ENCODE results near the gene RSPO4.
"Not testable (repeated sequence)": the region's sequence is repeated elsewhere in the genome, so short reads cannot be mapped to it uniquely, and the experiment has no call there.

RSPO4 gene

DNA sequence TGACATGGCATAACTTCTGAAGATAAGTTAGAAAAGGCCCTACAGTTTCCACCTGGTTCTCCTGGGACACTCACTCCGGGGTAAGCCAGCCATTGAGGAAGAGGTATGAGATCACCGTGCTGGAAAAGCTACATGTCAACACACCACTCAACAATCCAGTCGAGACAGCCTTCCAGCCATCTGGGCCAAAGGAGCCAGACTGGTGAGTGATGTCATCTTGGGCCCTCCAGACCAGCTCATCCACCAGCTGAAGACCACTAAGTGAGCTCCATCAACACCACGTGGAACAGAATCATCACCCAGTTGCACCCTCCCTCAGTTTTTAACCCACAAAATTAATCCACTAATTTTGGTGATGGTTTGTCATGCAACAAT, 32.3 kb upstream of the RSPO4 start:
- TF ChIP-seq, protein P1, sequence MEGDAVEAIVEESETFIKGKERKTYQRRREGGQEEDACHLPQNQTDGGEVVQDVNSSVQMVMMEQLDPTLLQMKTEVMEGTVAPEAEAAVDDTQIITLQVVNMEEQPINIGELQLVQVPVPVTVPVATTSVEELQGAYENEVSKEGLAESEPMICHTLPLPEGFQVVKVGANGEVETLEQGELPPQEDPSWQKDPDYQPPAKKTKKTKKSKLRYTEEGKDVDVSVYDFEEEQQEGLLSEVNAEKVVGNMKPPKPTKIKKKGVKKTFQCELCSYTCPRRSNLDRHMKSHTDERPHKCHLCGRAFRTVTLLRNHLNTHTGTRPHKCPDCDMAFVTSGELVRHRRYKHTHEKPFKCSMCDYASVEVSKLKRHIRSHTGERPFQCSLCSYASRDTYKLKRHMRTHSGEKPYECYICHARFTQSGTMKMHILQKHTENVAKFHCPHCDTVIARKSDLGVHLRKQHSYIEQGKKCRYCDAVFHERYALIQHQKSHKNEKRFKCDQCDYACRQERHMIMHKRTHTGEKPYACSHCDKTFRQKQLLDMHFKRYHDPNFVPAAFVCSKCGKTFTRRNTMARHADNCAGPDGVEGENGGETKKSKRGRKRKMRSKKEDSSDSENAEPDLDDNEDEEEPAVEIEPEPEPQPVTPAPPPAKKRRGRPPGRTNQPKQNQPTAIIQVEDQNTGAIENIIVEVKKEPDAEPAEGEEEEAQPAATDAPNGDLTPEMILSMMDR (IDR thresholded peaks at IDR 0.05): no peak
- TF ChIP-seq ZFX (IDR thresholded peaks at IDR 0.05; ENCODE audit: borderline replicate concordance): no peak
- H3K27ac ChIP-seq: no peak overlapping the region

DNA sequence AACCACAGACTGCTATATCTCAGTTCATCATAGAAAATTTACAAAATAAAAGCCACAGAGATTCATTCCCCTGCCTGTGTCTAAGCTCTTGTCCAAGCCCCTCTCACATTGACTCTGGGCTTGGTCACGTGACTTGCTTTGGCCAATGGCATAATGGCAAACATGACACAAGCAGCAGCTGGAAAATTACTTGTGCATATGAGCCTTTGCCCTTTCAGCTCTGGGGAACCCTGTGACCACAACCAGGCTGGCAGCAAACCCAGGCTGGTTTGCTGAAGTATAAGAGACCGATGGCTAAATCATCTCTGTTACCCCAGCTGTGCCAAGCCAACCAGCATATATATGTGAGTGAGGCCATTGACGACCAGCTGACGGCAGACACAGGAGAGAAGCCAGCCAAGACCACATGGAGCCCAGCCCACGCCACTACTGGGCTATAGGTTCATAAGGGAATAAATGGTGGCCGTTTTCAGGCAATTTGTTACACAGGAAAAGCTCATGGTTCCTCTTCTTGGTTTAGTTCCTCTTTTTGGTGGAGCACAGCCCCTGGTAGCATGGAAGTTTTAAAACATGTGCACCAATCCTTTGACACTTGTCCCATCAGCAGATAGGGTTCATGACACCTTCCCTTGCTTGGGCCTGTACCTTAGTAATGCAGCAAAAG, 31.8 kb upstream of the RSPO4 start:
- H3K27ac ChIP-seq: no peak overlapping the region

DNA sequence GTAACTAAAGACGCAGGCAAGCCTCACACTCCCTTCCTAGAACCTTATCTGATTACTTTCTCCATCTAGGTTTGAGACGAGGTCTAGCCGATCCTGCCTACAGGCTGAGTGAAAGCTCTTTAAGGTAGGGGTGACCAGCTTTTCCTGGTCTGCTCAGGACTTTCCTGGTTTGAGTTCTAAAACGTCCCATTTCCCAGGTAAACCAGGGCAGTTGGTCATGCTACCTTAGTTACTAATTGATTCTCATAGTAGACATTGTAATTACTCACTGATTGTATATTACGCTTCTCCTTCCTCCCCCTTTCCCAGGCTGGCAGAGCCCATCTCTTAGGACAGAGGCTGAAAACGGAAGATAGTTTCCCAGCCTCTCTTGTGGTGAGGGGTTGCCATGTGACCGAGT, 27.9 kb upstream of the RSPO4 start:
- TF ChIP-seq ZFX (IDR thresholded peaks at IDR 0.05; ENCODE audit: borderline replicate concordance): no peak
- TF ChIP-seq, protein P1 (IDR thresholded peaks at IDR 0.05): no peak
- H3K27ac ChIP-seq: no peak overlapping the region

More for the DNA sequence above, 31.8 kb upstream of the RSPO4 start:
- TF ChIP-seq ZFX (IDR thresholded peaks at IDR 0.05; ENCODE audit: borderline replicate concordance): no peak
- TF ChIP-seq, protein P1 (IDR thresholded peaks at IDR 0.05): no peak

DNA sequence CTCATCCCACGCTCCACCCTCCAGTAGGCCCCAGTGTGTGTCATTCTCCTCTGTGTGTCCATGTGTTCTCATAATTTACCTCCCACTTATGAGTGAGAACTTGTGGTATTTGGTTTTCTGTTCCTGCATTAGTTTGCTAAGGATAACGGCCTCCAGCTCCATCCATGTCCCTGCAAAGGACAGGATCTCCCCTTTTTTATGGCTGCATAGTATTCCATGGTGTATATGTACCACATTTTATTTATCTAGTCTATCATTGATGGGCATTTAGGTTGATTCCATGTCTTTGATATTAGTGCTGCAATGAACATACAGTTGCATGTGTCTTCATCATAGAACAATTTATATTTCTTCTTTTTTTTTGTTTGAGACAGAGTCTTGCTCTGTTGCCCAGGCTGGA, 24.1 kb upstream of the RSPO4 start:
- not testable (repeated sequence) for H3K27ac ChIP-seq

DNA sequence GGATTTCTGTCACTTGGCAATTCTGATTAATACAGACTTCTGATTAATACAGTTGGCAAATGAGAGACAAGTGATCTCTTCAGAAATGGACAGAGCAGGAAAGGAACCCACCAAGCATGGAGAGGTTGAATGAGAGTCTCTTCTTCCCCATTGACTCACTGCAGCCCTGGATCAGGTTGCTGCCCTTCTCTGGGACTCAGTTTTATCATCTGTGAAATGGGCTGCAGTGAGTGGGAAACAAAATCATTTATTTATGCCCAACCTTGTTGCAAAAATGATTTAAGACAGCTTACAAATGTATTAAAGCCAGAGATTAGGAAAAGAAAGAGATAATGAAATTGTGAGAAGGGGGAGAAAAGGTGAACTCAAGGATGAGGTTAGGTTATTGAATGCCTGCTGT, 20.8 kb upstream of the RSPO4 start:
- TF ChIP-seq, protein P1 (IDR thresholded peaks at IDR 0.05): no peak
- TF ChIP-seq ZFX (IDR thresholded peaks at IDR 0.05; ENCODE audit: borderline replicate concordance): no peak

DNA sequence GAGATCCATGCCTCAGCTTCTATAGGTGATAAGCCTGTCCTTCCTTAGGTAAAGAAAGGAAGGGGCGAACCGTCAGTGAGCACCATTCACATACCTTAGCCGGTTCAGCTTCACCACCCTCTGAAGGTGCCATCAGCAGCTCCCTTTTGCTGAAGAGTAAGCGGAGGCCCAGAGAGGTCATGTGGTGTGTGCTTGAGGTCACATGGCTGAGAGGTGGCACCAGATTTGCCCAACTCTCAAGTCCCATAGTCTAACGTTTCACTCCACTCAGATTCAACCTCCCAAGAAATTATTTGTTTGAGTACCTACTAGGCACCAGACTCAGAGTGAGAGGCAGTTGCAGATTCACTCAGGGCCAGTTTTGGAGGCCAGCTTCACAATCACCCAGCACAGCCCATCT, 18.5 kb upstream of the RSPO4 start:
- TF ChIP-seq, protein P1 (IDR thresholded peaks at IDR 0.05): no peak
- TF ChIP-seq ZFX (IDR thresholded peaks at IDR 0.05; ENCODE audit: borderline replicate concordance): no peak
- H3K27ac ChIP-seq: no peak overlapping the region

More for the DNA sequence above, 20.8 kb upstream of the RSPO4 start:
- H3K27ac ChIP-seq: no peak overlapping the region

DNA sequence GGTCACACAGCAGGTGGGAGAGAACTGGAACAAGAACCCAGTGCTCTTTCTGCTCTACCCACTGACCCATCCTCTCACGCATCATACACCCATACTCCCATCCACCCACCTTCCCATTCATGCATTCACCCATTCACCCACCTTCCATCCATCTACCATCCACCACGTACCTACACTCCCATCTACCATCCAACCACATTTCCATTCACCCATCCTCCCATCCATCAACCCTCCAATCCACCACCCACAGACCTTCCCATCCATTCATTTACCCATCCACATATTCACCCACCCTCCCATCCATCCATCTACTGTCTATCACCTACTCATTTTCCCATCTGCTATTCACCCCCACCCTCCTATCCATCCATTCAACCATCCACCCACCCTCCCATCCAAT, 17.2 kb upstream of the RSPO4 start:
- H3K27ac ChIP-seq: no peak overlapping the region
- TF ChIP-seq, protein P1 (IDR thresholded peaks at IDR 0.05): no peak
- no peak for TF ChIP-seq ZFX (IDR thresholded peaks at IDR 0.05; ENCODE audit: borderline replicate concordance)

DNA sequence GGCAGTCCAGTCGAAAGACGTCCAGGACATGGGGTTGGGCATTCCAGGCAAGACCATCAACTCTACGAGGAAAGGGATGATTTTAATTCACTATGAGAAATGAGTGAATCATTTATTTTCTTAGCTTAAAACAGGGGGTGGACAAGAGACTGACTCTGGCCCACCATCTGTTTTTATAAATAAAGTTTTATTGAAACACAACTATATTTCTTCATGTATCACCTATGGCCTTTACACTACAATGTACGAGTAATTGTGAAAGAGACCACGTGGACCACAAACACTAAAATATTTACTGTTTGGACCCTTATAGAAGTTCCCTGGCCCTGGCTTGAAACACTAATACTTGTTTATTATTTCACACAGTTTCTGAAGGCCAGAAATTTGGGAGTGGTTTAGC, 15.6 kb upstream of the RSPO4 start:
- TF ChIP-seq ZFX (IDR thresholded peaks at IDR 0.05; ENCODE audit: borderline replicate concordance): no peak
- no peak overlapping the region for H3K27ac ChIP-seq

Measured in 22Rv1 (cell line).